ENCODE results near the gene KIAA0232. TPM values are rescaled to one million over a fixed set of nuclear protein-coding genes. Genes with fewer than 3 reads are reported as not detected.

Gene KIAA0232
- total and polyA plus RNA-seq, 10 of the 15 experiments (the other 5 are each of a cell fraction or from before 2014, with no cell fraction given) = 2.8 to 15.1 (median 10.8) TPM

DNA sequence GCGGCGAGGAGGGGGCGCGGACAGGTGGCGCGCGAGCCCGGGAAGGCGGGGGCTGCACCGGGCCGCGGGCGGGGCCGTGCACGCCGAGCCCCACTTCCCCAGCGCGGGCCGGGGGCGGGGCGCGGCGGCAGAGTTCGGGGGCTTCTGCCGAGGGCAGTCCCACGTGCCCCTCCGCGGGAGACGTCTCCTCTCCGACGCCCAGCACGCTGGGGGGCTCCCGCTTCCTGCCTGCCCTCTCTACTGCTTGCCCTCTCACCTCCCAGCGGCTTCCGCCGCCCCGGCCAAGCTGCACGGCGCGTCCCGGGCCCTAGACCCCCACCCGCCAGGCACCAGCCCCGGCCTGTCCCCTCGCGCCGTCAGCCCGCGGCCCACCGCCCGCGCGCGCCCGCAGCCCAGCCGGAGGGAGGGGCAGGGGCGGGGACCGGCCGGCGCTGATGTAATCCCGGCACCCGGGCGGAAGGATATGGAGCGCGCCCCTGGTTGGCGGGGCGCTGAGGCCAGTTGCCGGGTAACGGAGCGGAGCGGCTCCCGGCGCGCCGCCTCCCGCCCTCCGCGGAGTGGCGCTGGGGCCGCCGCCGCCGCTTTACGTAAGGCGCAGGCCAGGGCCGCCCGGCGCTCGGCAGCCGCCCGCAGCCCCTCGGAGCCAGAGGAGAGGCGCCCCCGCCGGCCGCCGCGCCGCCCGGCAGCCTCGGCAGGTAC is at the start of gene KIAA0232 (continued):
- no peak for TF ChIP-seq ZBTB40 (IDR thresholded peaks at IDR 0.05; ENCODE audit: borderline replicate concordance)
- TF ChIP-seq NRF1 (conservative IDR thresholded peaks at IDR 0.05; ENCODE audit: low read depth, low read length) = no peak
- TF ChIP-seq EZH2 (IDR thresholded peaks at IDR 0.05; ENCODE audit: borderline replicate concordance, control insufficient read depth, low read depth, low read length) = no peak
- TF ChIP-seq YBX1 (IDR thresholded peaks at IDR 0.05) = no peak
- no peak for TF ChIP-seq ZZZ3 (IDR thresholded peaks at IDR 0.05; ENCODE audit: control insufficient read depth, insufficient read length, low read depth)
- no peak for TF ChIP-seq E2F8 (IDR thresholded peaks at IDR 0.05; ENCODE audit: low read depth, partially characterized antibody)
- TF ChIP-seq MEF2A (IDR thresholded peaks at IDR 0.05; ENCODE audit: insufficient read depth, low read depth, low read length) = no peak
- no peak for TF ChIP-seq GABPA (IDR thresholded peaks at IDR 0.05; ENCODE audit: low read depth)
- TF ChIP-seq IRF4 (IDR thresholded peaks at IDR 0.05; ENCODE audit: low read depth, low read length) = no peak
- TF ChIP-seq NR2C2 (IDR thresholded peaks at IDR 0.05; ENCODE audit: borderline replicate concordance, control insufficient read depth, insufficient read length, low read depth) = no peak
- TF ChIP-seq CHD2 (IDR thresholded peaks at IDR 0.05; ENCODE audit: borderline replicate concordance, low read depth, low read length) = peak; percentile 96
- TF ChIP-seq CREB1 (IDR thresholded peaks at IDR 0.05; ENCODE audit: low read depth) = peak; percentile 65
- TF ChIP-seq POLR2AphosphoS5 (IDR thresholded peaks at IDR 0.05; ENCODE audit: low read length) = no peak
- peak; percentile 65; the same call in 1 of the 2 replicates for TF ChIP-seq JUND (IDR thresholded peaks at IDR 0.05; ENCODE audit: low read depth, low read length)
- no peak for TF ChIP-seq TCF3 (IDR thresholded peaks at IDR 0.05; ENCODE audit: borderline replicate concordance, insufficient read depth, low read depth, low read length)
- TF ChIP-seq, protein P1, sequence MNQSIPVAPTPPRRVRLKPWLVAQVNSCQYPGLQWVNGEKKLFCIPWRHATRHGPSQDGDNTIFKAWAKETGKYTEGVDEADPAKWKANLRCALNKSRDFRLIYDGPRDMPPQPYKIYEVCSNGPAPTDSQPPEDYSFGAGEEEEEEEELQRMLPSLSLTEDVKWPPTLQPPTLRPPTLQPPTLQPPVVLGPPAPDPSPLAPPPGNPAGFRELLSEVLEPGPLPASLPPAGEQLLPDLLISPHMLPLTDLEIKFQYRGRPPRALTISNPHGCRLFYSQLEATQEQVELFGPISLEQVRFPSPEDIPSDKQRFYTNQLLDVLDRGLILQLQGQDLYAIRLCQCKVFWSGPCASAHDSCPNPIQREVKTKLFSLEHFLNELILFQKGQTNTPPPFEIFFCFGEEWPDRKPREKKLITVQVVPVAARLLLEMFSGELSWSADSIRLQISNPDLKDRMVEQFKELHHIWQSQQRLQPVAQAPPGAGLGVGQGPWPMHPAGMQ (IDR thresholded peaks at IDR 0.05; ENCODE audit: borderline replicate concordance) = no peak
- TF ChIP-seq NFXL1 (IDR thresholded peaks at IDR 0.05; ENCODE audit: borderline replicate concordance) = no peak
- TF ChIP-seq STAT1 (conservative IDR thresholded peaks at IDR 0.05) = peak; percentile 82; the same call in 1 of the 2 replicates
- TF ChIP-seq GATAD2B (conservative IDR thresholded peaks at IDR 0.05; ENCODE audit: low read depth) = peak; percentile 99
- peak; percentile 76 for TF ChIP-seq RELA (IDR thresholded peaks at IDR 0.05; ENCODE audit: borderline replicate concordance, partially characterized antibody)
- peak; percentile 20; the same call in 1 of the 2 replicates for TF ChIP-seq RAD21 (IDR thresholded peaks at IDR 0.05; ENCODE audit: insufficient read depth, low read depth, low read length)
- TF ChIP-seq BRCA1 (IDR thresholded peaks at IDR 0.05; ENCODE audit: low read depth, low read length) = no peak

Measured in GM12878 (cell line).